PC-9 (cell line): ENCODE measurements around the gene RAB40C.

ENCODE experiments used
- CTCF ChIP-seq: fragments of 200-600 bp; sonication (generic); conservative IDR thresholded peaks from 2 replicates; pipeline ENCODE4 v1.6.1; 2017; ENCODE audit warnings: mixed run types, antibody characterized with exemption, mild to moderate bottlenecking, moderate library complexity
- EZH2 ChIP-seq: fragments of 200-600 bp; sonication (generic); IDR thresholded peaks from 2 replicates; pipeline ENCODE4 v1.8.0; 2017; ENCODE audit warnings: antibody characterized with exemption, low read depth

- TF ChIP-seq CTCF (no peak), EZH2 (no peak)
Observed at GRCh38 chr16:674214-674881, 84.5 kb downstream of the RAB40C start.
